HepG2 (cell line): ENCODE results near the gene HES7. TPM values are rescaled to one million over a fixed set of nuclear protein-coding genes. Genes with fewer than 3 reads are reported as not detected.

Source experiments
- AKNA ChIP-seq: sonication (generic); formaldehyde crosslinking; IDR thresholded peaks from 2 replicates; pipeline ENCODE4 v1.4.0; 2020; ENCODE audit warnings: missing genetic modification reagents, borderline replicate concordance
- BCL6 ChIP-seq: IDR thresholded peaks from 2 replicates; pipeline ENCODE4 v1.6.1; 2016; ENCODE audit warnings: missing genetic modification reagents, missing compliant biosample characterization
- DMAP1 ChIP-seq: IDR thresholded peaks from 2 replicates; pipeline ENCODE4 v1.6.1; 2016
- ELF4 ChIP-seq: sonication (generic); formaldehyde crosslinking; IDR thresholded peaks from 2 replicates; pipeline ENCODE4 v1.5.0; 2020; ENCODE audit warnings: missing genetic modification reagents, mild to moderate bottlenecking, moderate library complexity, borderline replicate concordance
- GFI1 ChIP-seq: sonication (generic); formaldehyde crosslinking; IDR thresholded peaks from 2 replicates; pipeline ENCODE4 v1.5.0; 2020; ENCODE audit warnings: missing genetic modification reagents, mild to moderate bottlenecking, borderline replicate concordance
- GLMP ChIP-seq: sonication (generic); formaldehyde crosslinking; IDR thresholded peaks from 2 replicates; pipeline ENCODE4 v1.9.0; 2021; ENCODE audit warnings: missing genetic modification reagents, mild to moderate bottlenecking, borderline replicate concordance
- IRF2 ChIP-seq: IDR thresholded peaks from 2 replicates; pipeline ENCODE4 v1.6.1; 2018; ENCODE audit warnings: missing genetic modification reagents, missing compliant biosample characterization
- MIER3 ChIP-seq: IDR thresholded peaks from 2 replicates; pipeline ENCODE4 v1.6.1; 2016; ENCODE audit warnings: missing compliant biosample characterization, borderline replicate concordance
- REPIN1 ChIP-seq: sonication (generic); formaldehyde crosslinking; IDR thresholded peaks from 2 replicates; pipeline ENCODE4 v1.8.0; 2022; ENCODE audit warnings: missing genetic modification reagents, low read depth, mild to moderate bottlenecking, borderline replicate concordance
- RFXAP ChIP-seq: sonication (generic); formaldehyde crosslinking; IDR thresholded peaks from 2 replicates; pipeline ENCODE4 v1.4.0; 2020; ENCODE audit warnings: missing genetic modification reagents, borderline replicate concordance
- SP140L ChIP-seq: sonication (generic); formaldehyde crosslinking; IDR thresholded peaks from 2 replicates; pipeline ENCODE4 v1.4.0; 2020; ENCODE audit warnings: missing genetic modification reagents, borderline replicate concordance
- TCF12 ChIP-seq, 2 experiments: fragments of 450-650 bp in 1 of 2; sonication (generic) in 1 of 2; formaldehyde crosslinking in 1 of 2; IDR thresholded peaks; 2 replicates each; pipeline versions ENCODE4 v1.6.1 to v1.8.0; 2017 to 2022; ENCODE audit warnings: antibody characterized with exemption in 1 of 2, mild to moderate bottlenecking in 1 of 2, missing genetic modification reagents in 1 of 2, moderate library complexity in 1 of 2
- TGIF2 ChIP-seq: IDR thresholded peaks from 2 replicates; pipeline ENCODE4 v1.6.1; 2016; ENCODE audit warnings: control low read depth, missing compliant biosample characterization
- ZBTB20 ChIP-seq: sonication (generic); formaldehyde crosslinking; IDR thresholded peaks from 2 replicates; pipeline ENCODE4 v1.8.1; 2023; ENCODE audit warnings: missing genetic modification reagents, low read depth, mild to moderate bottlenecking, borderline replicate concordance
- ZFP82 ChIP-seq: sonication (generic); formaldehyde crosslinking; IDR thresholded peaks from 2 replicates; pipeline ENCODE4 v1.5.1; 2020; ENCODE audit warnings: mild to moderate bottlenecking, missing genetic modification reagents, borderline replicate concordance
- ZNF549 ChIP-seq: sonication (generic); formaldehyde crosslinking; IDR thresholded peaks from 2 replicates; pipeline ENCODE4 v1.5.0; 2020; ENCODE audit warnings: missing genetic modification reagents
- ZNF724P ChIP-seq: sonication (generic); formaldehyde crosslinking; IDR thresholded peaks from 2 replicates; pipeline ENCODE4 v1.8.0; 2022; ENCODE audit warnings: missing genetic modification reagents, borderline replicate concordance
- ZSCAN21 ChIP-seq: sonication (generic); formaldehyde crosslinking; IDR thresholded peaks from 2 replicates; pipeline ENCODE4 v1.8.0; 2022; ENCODE audit warnings: mild to moderate bottlenecking, missing genetic modification reagents, moderate library complexity, borderline replicate concordance
- polyA plus RNA-seq, 8 experiments: library from polyadenylated mRNA; depleted of rRNA in 3 of 8; stranded (reverse) in 7 of 8; unstranded in 1 of 8; fragments of >200 nt; fragmentation: Illumina TruSeq in 4 of 8; extraction: Trizol in 4 of 8; gene quantifications; 2 replicates each; pipeline versions ENCODE4 v1.2.1 to v1.2.3, GENCODE V29; 2011 to 2016; ENCODE audit warnings: low read depth in 4 of 8, missing spikeins in 1 of 8, mixed read lengths in 1 of 8; ENCODE audit not compliant: insufficient read depth in 1 of 8
- total RNA-seq, 5 experiments: library from RNA; depleted of rRNA; stranded (reverse); fragments of >200 nt; fragmentation: Illumina TruSeq; extraction: Trizol; gene quantifications; 2 replicates each; pipeline ENCODE4 v1.2.3, GENCODE V29; 2016; ENCODE audit warnings: low read depth in 1 of 5
- TF ChIP-seq, protein P1 (sequence below): sonication (generic); formaldehyde crosslinking; IDR thresholded peaks from 2 replicates; pipeline ENCODE4 v1.5.0; 2020; ENCODE audit warnings: mild to moderate bottlenecking, missing genetic modification reagents, moderate library complexity
- TF ChIP-seq, protein P2 (sequence below): sonication (generic); formaldehyde crosslinking; IDR thresholded peaks from 2 replicates; pipeline ENCODE4 v1.8.1; 2022; ENCODE audit warnings: mild to moderate bottlenecking, missing genetic modification reagents

HES7 gene
- total and polyA plus RNA-seq, 2 of the 13 experiments (the other 11 are each of a cell fraction or from before 2014, with no cell fraction given) = not detected

DNA sequence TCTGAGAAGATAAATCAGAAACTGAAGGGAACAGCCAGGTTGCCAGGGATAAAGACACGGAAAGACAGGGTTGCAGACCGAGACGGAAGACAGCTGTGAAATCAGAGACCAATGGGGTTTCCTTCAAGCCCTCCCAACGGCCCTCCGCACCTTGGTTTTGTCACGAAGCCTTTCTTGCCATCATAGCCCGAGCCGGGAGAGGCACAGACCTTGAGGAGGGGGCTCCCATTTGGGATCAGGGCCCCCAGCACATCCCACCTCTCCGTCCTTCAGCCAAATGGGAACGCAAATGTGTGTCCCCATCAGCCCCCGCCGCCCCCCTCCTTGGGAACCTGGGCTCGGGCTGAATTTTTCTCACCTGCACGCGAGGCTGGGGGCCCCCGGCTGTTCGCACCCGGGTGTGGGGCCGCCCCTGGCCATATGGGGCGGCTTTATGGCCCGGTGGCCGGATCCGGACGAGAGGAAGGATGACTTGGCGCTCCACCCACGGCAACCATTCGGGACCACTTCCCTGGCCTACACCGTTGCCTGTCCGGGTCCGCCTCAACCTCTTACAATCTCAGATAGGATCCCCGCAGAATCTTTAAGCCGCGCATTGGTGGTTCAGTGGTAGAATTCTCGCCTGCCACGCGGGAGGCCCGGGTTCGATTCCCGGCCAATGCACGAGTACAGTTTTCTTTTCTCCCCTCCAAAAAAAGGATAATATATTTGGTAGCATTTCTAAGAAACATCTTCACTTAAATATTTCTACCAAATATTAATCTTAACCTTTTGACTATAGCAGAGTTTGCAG, 1.4 kb upstream of the HES7 start (continued):
- no peak for TF ChIP-seq REPIN1 (CRISPR knock-in tag)
- TF ChIP-seq TCF12 (IDR thresholded peaks at IDR 0.05) = no peak
- TF ChIP-seq TCF12 (CRISPR knock-in tag; IDR thresholded peaks at IDR 0.05) = no peak
- TF ChIP-seq ZNF724P (CRISPR knock-in tag) = no peak
- TF ChIP-seq SP140L (CRISPR knock-in tag) = 0 out of 2 replicates have a peak, but pooled peaks have one; percentile 31
- TF ChIP-seq MIER3 (CRISPR knock-in tag) = peak; percentile 32; the same call in 1 of the 2 replicates
- TF ChIP-seq AKNA = no peak
- TF ChIP-seq ZNF549 (CRISPR knock-in tag) = no peak
- 0 out of 2 replicates have a peak, but pooled peaks have one; percentile 53 for TF ChIP-seq ZBTB20
- no peak for TF ChIP-seq DMAP1
- TF ChIP-seq, protein P1, sequence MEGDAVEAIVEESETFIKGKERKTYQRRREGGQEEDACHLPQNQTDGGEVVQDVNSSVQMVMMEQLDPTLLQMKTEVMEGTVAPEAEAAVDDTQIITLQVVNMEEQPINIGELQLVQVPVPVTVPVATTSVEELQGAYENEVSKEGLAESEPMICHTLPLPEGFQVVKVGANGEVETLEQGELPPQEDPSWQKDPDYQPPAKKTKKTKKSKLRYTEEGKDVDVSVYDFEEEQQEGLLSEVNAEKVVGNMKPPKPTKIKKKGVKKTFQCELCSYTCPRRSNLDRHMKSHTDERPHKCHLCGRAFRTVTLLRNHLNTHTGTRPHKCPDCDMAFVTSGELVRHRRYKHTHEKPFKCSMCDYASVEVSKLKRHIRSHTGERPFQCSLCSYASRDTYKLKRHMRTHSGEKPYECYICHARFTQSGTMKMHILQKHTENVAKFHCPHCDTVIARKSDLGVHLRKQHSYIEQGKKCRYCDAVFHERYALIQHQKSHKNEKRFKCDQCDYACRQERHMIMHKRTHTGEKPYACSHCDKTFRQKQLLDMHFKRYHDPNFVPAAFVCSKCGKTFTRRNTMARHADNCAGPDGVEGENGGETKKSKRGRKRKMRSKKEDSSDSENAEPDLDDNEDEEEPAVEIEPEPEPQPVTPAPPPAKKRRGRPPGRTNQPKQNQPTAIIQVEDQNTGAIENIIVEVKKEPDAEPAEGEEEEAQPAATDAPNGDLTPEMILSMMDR (CRISPR knock-in tag) = no peak
- no peak for TF ChIP-seq ZFP82 (CRISPR knock-in tag)
- TF ChIP-seq IRF2 = peak; percentile 38; the same call in 1 of the 2 replicates
- peak; percentile 43; the same call in 1 of the 2 replicates for TF ChIP-seq BCL6
- TF ChIP-seq, protein P2, sequence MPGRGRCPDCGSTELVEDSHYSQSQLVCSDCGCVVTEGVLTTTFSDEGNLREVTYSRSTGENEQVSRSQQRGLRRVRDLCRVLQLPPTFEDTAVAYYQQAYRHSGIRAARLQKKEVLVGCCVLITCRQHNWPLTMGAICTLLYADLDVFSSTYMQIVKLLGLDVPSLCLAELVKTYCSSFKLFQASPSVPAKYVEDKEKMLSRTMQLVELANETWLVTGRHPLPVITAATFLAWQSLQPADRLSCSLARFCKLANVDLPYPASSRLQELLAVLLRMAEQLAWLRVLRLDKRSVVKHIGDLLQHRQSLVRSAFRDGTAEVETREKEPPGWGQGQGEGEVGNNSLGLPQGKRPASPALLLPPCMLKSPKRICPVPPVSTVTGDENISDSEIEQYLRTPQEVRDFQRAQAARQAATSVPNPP (CRISPR knock-in tag) = no peak
- no peak for TF ChIP-seq RFXAP (CRISPR knock-in tag)
- TF ChIP-seq ELF4 = no peak
- no peak for TF ChIP-seq GLMP (CRISPR knock-in tag)
- peak; percentile 39; the same call in 1 of the 2 replicates for TF ChIP-seq ZSCAN21 (CRISPR knock-in tag)
- TF ChIP-seq GFI1 (CRISPR knock-in tag) = no peak
- no peak for TF ChIP-seq TGIF2 (CRISPR knock-in tag)
